ENCODE data around the gene PPP1R16B.

- TF ChIP-seq CTCF (IDR thresholded peaks at IDR 0.05; ENCODE audit: poor library complexity, severe bottlenecking) (no peak), REST (IDR thresholded peaks at IDR 0.05; ENCODE audit: borderline replicate concordance) (no peak), EZH2 (IDR thresholded peaks at IDR 0.05; ENCODE audit: borderline replicate concordance, insufficient read depth, low read length, poor library complexity, severe bottlenecking) (no peak), SMC3 (conservative IDR thresholded peaks at IDR 0.05; ENCODE audit: poor library complexity) (no peak), TAF1 (IDR thresholded peaks at IDR 0.05; ENCODE audit: low read depth) (no peak)
Measured at GRCh38 chr20:38896009-38896594, 90.6 kb downstream of the PPP1R16B start.
